K562 (cell line): ENCODE measurements around the gene STK17A. TPM values are rescaled to one million over a fixed set of nuclear protein-coding genes. Genes with fewer than 3 reads are reported as not detected.
A peak's percentile ranks its signal among the peaks of the same experiment; 100 is the strongest.

Experiments used
- ARID2 ChIP-seq: fragments of 450-650 bp; IDR thresholded peaks from 2 replicates; pipeline ENCODE4 v1.6.1; 2017; ENCODE audit warnings: antibody characterized with exemption, mild to moderate bottlenecking
- ARID3B ChIP-seq: fragments of 250-450 bp; sonication (Bioruptor Pico); IDR thresholded peaks from 2 replicates; pipeline ENCODE4 v1.4.0; 2020; ENCODE audit warnings: borderline replicate concordance
- BCOR ChIP-seq: fragments of 450-650 bp; IDR thresholded peaks from 2 replicates; pipeline ENCODE4 v1.6.1; 2016
- E2F6 ChIP-seq, 2 experiments: IDR thresholded peaks; 2 replicates each; pipeline ENCODE4 v1.6.1; 2011; ENCODE audit warnings: borderline replicate concordance in 1 of 2, control low read depth in 1 of 2, low read depth in 1 of 2, low read length in 1 of 2, mild to moderate bottlenecking in 1 of 2, mixed read lengths in 1 of 2, moderate library complexity in 1 of 2; ENCODE audit not compliant: insufficient read depth in 1 of 2, insufficient read length in 1 of 2, poor library complexity in 1 of 2, severe bottlenecking in 1 of 2; ENCODE audit errors: extremely low read depth in 1 of 2
- GTF3C2 ChIP-seq: IDR thresholded peaks from 3 replicates; pipeline ENCODE4 v1.6.1; 2011; ENCODE audit warnings: borderline replicate concordance, mild to moderate bottlenecking, moderate library complexity; ENCODE audit not compliant: insufficient read length; ENCODE audit errors: extremely low read depth
- KDM2B ChIP-seq: fragments of 250-450 bp; sonication (Bioruptor Pico); IDR thresholded peaks from 2 replicates; pipeline ENCODE4 v1.8.0; 2021; ENCODE audit warnings: mild to moderate bottlenecking, moderate library complexity
- NRF1 ChIP-seq, 2 experiments: fragments of 450-650 bp; IDR thresholded peaks in 1 of 2; conservative IDR thresholded peaks in 1 of 2; 2 replicates each; pipeline ENCODE4 v1.6.1; 2014; ENCODE audit warnings: mild to moderate bottlenecking in 2 of 2
- POLR2A ChIP-seq: fragments of 450-650 bp; conservative IDR thresholded peaks from 2 replicates; pipeline ENCODE4 v1.6.1; 2016
- RBM14 ChIP-seq: fragments of 200-400 bp; formaldehyde crosslinking; IDR thresholded peaks from 2 replicates; pipeline ENCODE4 v1.6.1; 2018; ENCODE audit warnings: low read depth, mild to moderate bottlenecking, low read length, moderate library complexity, borderline replicate concordance; ENCODE audit not compliant: insufficient read depth
- TBL1XR1 ChIP-seq, 2 experiments: IDR thresholded peaks; 2 replicates each; pipeline ENCODE4 v1.6.1; 2012; ENCODE audit warnings: improper control_type of control experiment in 2 of 2, low read length in 2 of 2, mild to moderate bottlenecking in 1 of 2
- YBX1 ChIP-seq: fragments of 450-650 bp; IDR thresholded peaks from 2 replicates; pipeline ENCODE4 v1.7.1; 2016; ENCODE audit warnings: mild to moderate bottlenecking
- ZBTB2 ChIP-seq: fragments of 450-650 bp; IDR thresholded peaks from 2 replicates; pipeline ENCODE4 v1.6.1; 2016; ENCODE audit warnings: antibody characterized with exemption
- ZMIZ1 ChIP-seq, 2 experiments: fragments of 150-350 bp in 1 of 2; IDR thresholded peaks; 2 replicates each; pipeline ENCODE4 v1.6.1; 2012 to 2016; ENCODE audit warnings: low read depth in 2 of 2, low read length in 2 of 2, mild to moderate bottlenecking in 1 of 2, moderate library complexity in 1 of 2
- ZNF232 ChIP-seq: sonication (generic); formaldehyde crosslinking; IDR thresholded peaks from 2 replicates; pipeline ENCODE4 v1.8.0; 2022; ENCODE audit warnings: mild to moderate bottlenecking, missing genetic modification reagents
- ZNF512 ChIP-seq: IDR thresholded peaks from 2 replicates; pipeline ENCODE4 v1.6.1; 2016; ENCODE audit warnings: missing genetic modification characterization, missing compliant biosample characterization
- polyA plus RNA-seq, 8 experiments: library from polyadenylated mRNA; depleted of rRNA in 4 of 8; stranded (reverse) in 5 of 8; unstranded in 3 of 8; fragments of >200 nt; fragmentation: Nextera tagmentation in 2 of 8; fragmentation: Illumina TruSeq in 1 of 8; extraction: Ambion mirVana in 2 of 8; extraction: Trizol in 1 of 8; gene quantifications; 2 replicates each; pipeline versions ENCODE4 v1.2.1 to v1.2.3, GENCODE V29; 2011 to 2014; ENCODE audit warnings: inconsistent platforms in 1 of 8, missing spikeins in 1 of 8
- total RNA-seq, 7 experiments: library from RNA; depleted of rRNA in 6 of 7; stranded (reverse); fragments of >200 nt in 6 of 7; fragmentation: Illumina TruSeq in 2 of 7; extraction: Trizol in 2 of 7; gene quantifications; 2 replicates each; pipeline versions ENCODE4 v1.2.1 to v1.2.3, GENCODE V29; 2011 to 2021; ENCODE audit warnings: low replicate concordance in 1 of 7

Gene STK17A
- total and polyA plus RNA-seq, 9 of the 15 experiments (the other 6 are each of a cell fraction or from before 2014, with no cell fraction given): 3.4 to 16.3 (median 13.2) TPM

GRCh38 chr7:43572516-43573049 is 10.3 kb upstream of the STK17A start (continued):
- TF ChIP-seq GTF3C2 (no peak), TBL1XR1 (IDR thresholded peaks at IDR 0.05; ENCODE audit: low read length in 2 of 2) (no peak; a peak in 1 of 4 replicates), ZMIZ1 (IDR thresholded peaks at IDR 0.05; ENCODE audit: low read depth in 2 of 2, low read length in 2 of 2) (no peak), ZNF232 (CRISPR knock-in tag) (no peak), ARID3B (CRISPR knock-in tag) (no peak), NRF1 (conservative IDR thresholded peaks at IDR 0.05 in 1 of 2, IDR thresholded peaks at IDR 0.05 in 1 of 2) (no peak), E2F6 (IDR thresholded peaks at IDR 0.05; ENCODE audit: borderline replicate concordance in 1 of 2, extremely low read depth in 1 of 2, insufficient read depth in 1 of 2, insufficient read length in 1 of 2, low read depth in 1 of 2, low read length in 1 of 2, poor library complexity in 1 of 2, severe bottlenecking in 1 of 2) (no peak), KDM2B (CRISPR knock-in tag) (no peak), YBX1 (no peak), RBM14 (no peak), BCOR (no peak), ARID2 (no peak), ZBTB2 (no peak), ZNF512 (no peak), POLR2A (peak; percentile 17; the same call in 1 of the 2 replicates)
